Measurements from ENCODE around the gene ARHGAP28. TPM values are rescaled to one million over a fixed set of nuclear protein-coding genes. Genes with fewer than 3 reads are reported as not detected.

ARHGAP28 gene
- total RNA-seq, 2 donors from 2014 or later = 16.3 to 16.5 TPM

DNA sequence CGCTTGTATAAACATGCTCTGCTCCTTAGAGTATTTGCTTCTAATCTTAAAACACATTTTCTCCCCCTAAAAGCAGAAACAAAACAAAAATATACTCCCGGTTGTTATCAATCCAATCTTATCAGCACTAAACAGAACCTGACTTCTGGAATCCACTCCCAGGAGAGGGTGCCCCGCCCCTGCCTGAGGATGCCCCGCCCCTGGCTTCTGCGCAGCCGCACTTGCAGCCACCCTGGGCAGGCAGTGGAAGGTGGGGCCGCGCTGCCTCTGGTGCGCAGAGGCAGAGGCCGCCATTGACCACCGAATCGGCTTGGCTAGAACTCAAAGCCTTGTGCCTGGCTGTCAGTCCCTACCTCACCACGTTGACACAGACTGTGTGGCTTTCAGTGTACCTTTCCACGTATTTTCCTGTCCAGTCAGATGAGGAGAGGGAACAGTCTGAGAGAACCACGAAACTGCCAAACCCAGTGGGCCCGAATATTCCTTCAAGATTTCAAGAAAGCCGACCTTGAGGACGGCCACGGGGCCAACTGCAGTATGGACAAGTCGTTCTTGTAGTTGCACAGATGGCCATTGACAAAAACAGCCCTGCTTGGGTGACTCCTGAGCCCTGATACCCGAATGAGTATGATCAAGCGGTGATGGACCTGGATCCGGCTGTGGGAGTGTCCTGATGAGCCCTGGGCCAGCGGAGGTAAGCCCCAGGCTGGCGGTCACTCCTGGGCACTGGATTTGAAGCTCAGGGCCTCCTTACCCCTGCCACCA is 46.2 kb upstream of the ARHGAP28 start:
- DNase-seq (peak in 2 of 4 donors; percentile 17 to 21), ATAC-seq (no peak)
- no peak overlapping the region for H3K27ac ChIP-seq
- H3K27me3 ChIP-seq = no peaks in the 10 kb centered on the region
- H3K4me1 ChIP-seq = no peaks in the 10 kb centered on the region
- H3K4me3 ChIP-seq = no peak overlapping the region
- H3K9me3 ChIP-seq = no peaks in the 10 kb centered on the region
- H3K36me3 ChIP-seq (replicated peaks in 1 of 2; ENCODE audit: insufficient read depth in 1 of 2, low read depth in 2 of 2) = no peaks in the 10 kb centered on the region
- TF ChIP-seq POLR2A (IDR thresholded peaks at IDR 0.05) (no peak), CTCF (IDR thresholded peaks at IDR 0.05) (no peak)
- intact Hi-C loops (cut with DNase I) = no loop called here
- 71 to 76% methylated on average over 13 to 25 of the region's 25 CpGs for WGBS, 2 donors

DNA sequence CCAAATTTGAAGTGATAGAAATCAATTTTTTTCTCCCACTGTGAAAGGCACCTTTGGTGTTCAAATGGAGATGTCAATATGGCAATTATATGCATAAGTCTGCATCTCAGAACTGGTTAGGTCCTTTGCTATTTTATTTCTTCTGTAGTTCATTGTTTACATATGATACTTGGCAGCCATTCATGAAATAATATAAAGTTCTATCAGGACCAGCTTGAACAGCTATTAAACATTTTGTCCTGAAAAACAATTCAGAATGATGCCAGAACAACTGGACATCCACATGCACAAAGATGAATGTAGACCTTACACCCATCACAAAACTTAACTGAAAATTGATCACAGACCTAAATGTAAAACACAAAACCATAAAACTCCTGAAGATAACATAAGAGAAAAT is 41.8 kb upstream of the ARHGAP28 start:
- no peak overlapping the region for H3K27ac ChIP-seq
- H3K4me3 ChIP-seq = no peak overlapping the region
- no peaks in the 10 kb centered on the region for H3K4me1 ChIP-seq
- no peaks in the 10 kb centered on the region for H3K27me3 ChIP-seq
- intact Hi-C loops (cut with DNase I) = no loop called here
- H3K36me3 ChIP-seq (replicated peaks in 1 of 2; ENCODE audit: insufficient read depth in 1 of 2, low read depth in 2 of 2) = no peaks in the 10 kb centered on the region
- TF ChIP-seq CTCF (IDR thresholded peaks at IDR 0.05) (no peak), POLR2A (IDR thresholded peaks at IDR 0.05) (no peak)
- DNase-seq (no peak), ATAC-seq (no peak)
- no peaks in the 10 kb centered on the region for H3K9me3 ChIP-seq

GRCh38 chr18:6708890-6709289 is 20.6 kb upstream of the ARHGAP28 start:
- Histone ChIP-seq H3K4me3 (no peak overlapping the region), H3K9me3 (no peaks in the 10 kb centered on the region), H3K36me3 (replicated peaks in 1 of 2; ENCODE audit: insufficient read depth in 1 of 2, low read depth in 2 of 2) (no peaks in the 10 kb centered on the region), H3K27ac (no peak overlapping the region), H3K4me1 (no peaks in the 10 kb centered on the region), H3K27me3 (no peaks in the 10 kb centered on the region)
- TF ChIP-seq POLR2A (IDR thresholded peaks at IDR 0.05) (no peak), CTCF (IDR thresholded peaks at IDR 0.05) (no peak)
- 80 to 87% methylated on average over 1 of the region's 1 CpG for WGBS, 2 donors
- DNase-seq (no peak), ATAC-seq (no peak)
- intact Hi-C loops (cut with DNase I) = no loop called here

DNA sequence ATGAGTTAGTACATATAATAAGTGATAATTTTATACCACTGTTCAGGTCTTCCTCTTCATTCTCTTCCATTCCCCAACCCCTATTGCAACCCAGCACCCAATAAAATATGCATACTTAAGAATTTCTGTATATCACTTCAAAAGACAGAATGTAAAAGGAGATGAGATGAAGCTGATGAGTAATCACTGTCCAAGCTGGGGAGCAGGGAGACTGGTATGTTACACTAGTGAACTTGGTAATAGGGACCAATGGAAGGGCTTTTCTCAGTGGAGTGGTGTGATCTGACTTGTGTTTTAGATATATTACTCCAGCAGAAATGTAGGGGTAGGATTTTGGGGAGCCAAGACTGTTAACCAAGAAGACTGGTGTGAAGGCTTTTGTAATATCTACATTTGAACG is 18.0 kb upstream of the ARHGAP28 start:
- no peak overlapping the region for H3K27ac ChIP-seq
- no peaks in the 10 kb centered on the region for H3K9me3 ChIP-seq
- TF ChIP-seq POLR2A (IDR thresholded peaks at IDR 0.05) (no peak), CTCF (IDR thresholded peaks at IDR 0.05) (no peak)
- DNase-seq (no peak), ATAC-seq (no peak)
- H3K4me3 ChIP-seq = no peak overlapping the region
- no peaks in the 10 kb centered on the region for H3K36me3 ChIP-seq (replicated peaks in 1 of 2; ENCODE audit: insufficient read depth in 1 of 2, low read depth in 2 of 2)
- WGBS, 2 donors = 88 to 95% methylated on average over 1 of the region's 1 CpG
- no peaks in the 10 kb centered on the region for H3K4me1 ChIP-seq
- H3K27me3 ChIP-seq = no peaks in the 10 kb centered on the region
- intact Hi-C loops (cut with DNase I) = no loop called here

GRCh38 chr18:6712401-6712800 is 17.1 kb upstream of the ARHGAP28 start:
- Histone ChIP-seq H3K9me3 (no peaks in the 10 kb centered on the region), H3K36me3 (replicated peaks in 1 of 2; ENCODE audit: insufficient read depth in 1 of 2, low read depth in 2 of 2) (no peaks in the 10 kb centered on the region), H3K4me1 (no peaks in the 10 kb centered on the region), H3K27ac (no peak overlapping the region), H3K27me3 (no peaks in the 10 kb centered on the region), H3K4me3 (no peak overlapping the region)
- 92 to 100% methylated on average over 1 of the region's 1 CpG for WGBS, 2 donors
- intact Hi-C loops (cut with DNase I) = no loop called here
- no peak for DNase-seq
- TF ChIP-seq CTCF (IDR thresholded peaks at IDR 0.05) (no peak), POLR2A (IDR thresholded peaks at IDR 0.05) (no peak)
- no peak for ATAC-seq

Measured in body of pancreas (tissue), 4 donors.